Endothelial cell of umbilical vein (primary cell): ENCODE measurements around the gene FYCO1. TPM values are rescaled to one million over a fixed set of nuclear protein-coding genes. Genes with fewer than 3 reads are reported as not detected.

Experiments
- BruUV-seq: library from RNA; stranded (reverse); fragments of 400-500 nt; replicated peaks from 2 replicates; lab custom pipeline; 2021; lab: Mats Ljungman, UMichigan
- CTCF ChIA-PET: fragments of 300-600, 350-600 bp; sonication (Branson Sonifier 250); formaldehyde crosslinking; loops from one replicate; lab custom pipeline; 2021; ENCODE audit warnings: antibody characterized with exemption, inconsistent platforms; lab: Charles Lee
- POLR2A ChIA-PET: fragments of 300-600, 350-600 bp; sonication (Branson Sonifier 250); formaldehyde crosslinking; loops from one replicate; lab custom pipeline; 2021; ENCODE audit warnings: antibody characterized with exemption, inconsistent platforms; lab: Charles Lee
- DNase-seq: peaks from one replicate; pipeline ENCODE4 v3.0.0-alpha.2; 2011; ENCODE audit warnings: low read depth, low spot score
- FAIRE-seq: peaks from 2 replicates; lab custom pipeline; 2011; peaks lifted over from hg19 to GRCh38; lab: Jason Lieb, UNC
- H2AFZ ChIP-seq: 2 replicates; pipeline ENCODE4 v1.6.0; 2012; ENCODE audit warnings: low read depth, low read length, control low read depth, inconsistent platforms
- H3K27ac ChIP-seq: 2 replicates; pipeline ENCODE4 v1.5.1; 2011; ENCODE audit warnings: low read depth, mild to moderate bottlenecking, control low read depth, low read length, moderate library complexity; ENCODE audit not compliant: insufficient read depth
- H3K27me3 ChIP-seq, 2 experiments: 2 replicates each; pipeline versions ENCODE4 v1.6.0 to v1.6.1; 2011; ENCODE audit warnings: low read length in 2 of 2, mixed read lengths in 1 of 2; ENCODE audit not compliant: control insufficient read depth in 2 of 2, insufficient read depth in 2 of 2
- H3K36me3 ChIP-seq, 2 experiments: 2 replicates in 1 of 2; 3 replicates in 1 of 2; pipeline ENCODE4 v1.5.1; 2011; ENCODE audit warnings: low read length in 2 of 2, mild to moderate bottlenecking in 1 of 2, moderate library complexity in 1 of 2; ENCODE audit not compliant: control insufficient read depth in 2 of 2, insufficient read depth in 2 of 2; ENCODE audit errors: extremely low read depth in 1 of 2
- H3K4me1 ChIP-seq: 3 replicates; pipeline ENCODE4 v1.5.1; 2011; ENCODE audit warnings: mild to moderate bottlenecking, low read length; ENCODE audit not compliant: control insufficient read depth, insufficient read depth; ENCODE audit errors: extremely low read depth
- H3K4me2 ChIP-seq: 2 replicates; pipeline ENCODE4 v1.6.1; 2011; ENCODE audit warnings: low read length, control low read depth, mixed read lengths; ENCODE audit not compliant: insufficient read depth
- H3K4me3 ChIP-seq, 3 experiments: fragments of 200-600 bp in 1 of 3; sonication (generic), shearing (Covaris generic) in 1 of 3; replicated peaks in 1 of 3; 2 replicates each; pipeline ENCODE4 v1.5.1; 2011 to 2016; ENCODE audit warnings: control low read depth in 3 of 3, low read length in 3 of 3, mild to moderate bottlenecking in 2 of 3, inconsistent platforms in 1 of 3, low read depth in 1 of 3, moderate library complexity in 1 of 3; ENCODE audit not compliant: insufficient read depth in 1 of 3
- H3K79me2 ChIP-seq: 2 replicates; pipeline ENCODE4 v1.6.0; 2012; ENCODE audit warnings: low read length, inconsistent platforms; ENCODE audit not compliant: control insufficient read depth, insufficient read depth
- H3K9ac ChIP-seq: replicated peaks from 2 replicates; pipeline ENCODE3; 2011; ENCODE audit warnings: low read length, control low read depth; ENCODE audit not compliant: insufficient read depth; ENCODE audit errors: extremely low read depth
- H3K9me1 ChIP-seq: replicated peaks from 3 replicates; pipeline ENCODE4 v1.6.0; 2011; ENCODE audit warnings: mild to moderate bottlenecking, low read length; ENCODE audit not compliant: control insufficient read depth, insufficient read depth; ENCODE audit errors: extremely low read depth
- H3K9me3 ChIP-seq: replicated peaks from 2 replicates; pipeline ENCODE4 v1.5.1; 2012; ENCODE audit warnings: low read length, inconsistent platforms; ENCODE audit not compliant: control insufficient read depth, insufficient read depth
- H4K20me1 ChIP-seq: replicated peaks from 2 replicates; pipeline ENCODE3; 2011; ENCODE audit warnings: mild to moderate bottlenecking, low read length; ENCODE audit not compliant: control insufficient read depth, insufficient read depth; ENCODE audit errors: extremely low read depth
- EZH2 ChIP-seq: IDR thresholded peaks from 2 replicates; pipeline ENCODE4 v1.6.1; 2012; ENCODE audit warnings: borderline replicate concordance, low read depth, mild to moderate bottlenecking, moderate library complexity, low read length, inconsistent platforms; ENCODE audit not compliant: severe bottlenecking
- FOS ChIP-seq: IDR thresholded peaks from 2 replicates; pipeline ENCODE4 v1.6.1; 2011; ENCODE audit warnings: mild to moderate bottlenecking, low read length, moderate library complexity, borderline replicate concordance; ENCODE audit not compliant: insufficient read depth
- GATA2 ChIP-seq: IDR thresholded peaks from 2 replicates; pipeline ENCODE4 v1.7.0; 2011; ENCODE audit warnings: low read depth, mild to moderate bottlenecking, moderate library complexity, mixed read lengths, low read length; ENCODE audit not compliant: insufficient read length, insufficient read depth
- JUN ChIP-seq: IDR thresholded peaks from 2 replicates; pipeline ENCODE4 v1.6.1; 2011; ENCODE audit warnings: borderline replicate concordance, low read depth; ENCODE audit not compliant: insufficient read length, insufficient read depth
- MAX ChIP-seq: IDR thresholded peaks from 2 replicates; pipeline ENCODE4 v1.6.1; 2011; ENCODE audit not compliant: insufficient read depth, insufficient read length
- MYC ChIP-seq: IDR thresholded peaks from one replicate; pipeline ENCODE4 v1.6.1; 2011; ENCODE audit warnings: mild to moderate bottlenecking, low read depth, low read length
- POLR2A ChIP-seq: IDR thresholded peaks from 2 replicates; pipeline ENCODE4 v1.6.1; 2012; ENCODE audit warnings: low read depth, mild to moderate bottlenecking, control low read depth, low read length
- dilution Hi-C: fragments of 300-500 bp; cut with MboI; formaldehyde crosslinking; loops from one replicate; pipeline ENCODE4 v1.15.0; 2019; ENCODE audit warnings: low sequenced_read_pairs; ENCODE audit not compliant: extremely low pct_ligation_motif_present
- intact Hi-C: fragments of 100-400 bp; cut with micrococcal nuclease; formaldehyde crosslinking; loops from one replicate; pipeline ENCODE4 v1.10.0; 2022
- polyA plus RNA-seq, 4 experiments: library from polyadenylated mRNA; depleted of rRNA in 3 of 4; stranded (reverse) in 3 of 4; unstranded in 1 of 4; fragments of >200 nt; gene quantifications; 2 replicates each; pipeline versions ENCODE4 v1.2.1 to v1.2.3, GENCODE V29; 2011 to 2012; ENCODE audit warnings: missing spikeins in 1 of 4
- total RNA-seq: library from RNA; stranded (reverse); gene quantifications from 2 replicates; pipeline ENCODE4 v1.2.3, GENCODE V29; 2021
- TF ChIP-seq, protein P1 (sequence below), 2 donors: IDR thresholded peaks; 1 replicate in 1 of 2; 2 replicates in 1 of 2; pipeline ENCODE4 v1.5.1; 2011; ENCODE audit warnings: low read length in 2 of 2, mild to moderate bottlenecking in 2 of 2, moderate library complexity in 2 of 2, control low read depth in 1 of 2, inconsistent platforms in 1 of 2, low read depth in 1 of 2; ENCODE audit not compliant: insufficient read depth in 1 of 2; ENCODE audit errors: extremely low read depth in 1 of 2

The FYCO1 gene
- total and polyA plus RNA-seq, 2 donors (not counting 3 experiments of a cell fraction or from before 2014, with no cell fraction given): 13.9 to 20.8 TPM

DNA sequence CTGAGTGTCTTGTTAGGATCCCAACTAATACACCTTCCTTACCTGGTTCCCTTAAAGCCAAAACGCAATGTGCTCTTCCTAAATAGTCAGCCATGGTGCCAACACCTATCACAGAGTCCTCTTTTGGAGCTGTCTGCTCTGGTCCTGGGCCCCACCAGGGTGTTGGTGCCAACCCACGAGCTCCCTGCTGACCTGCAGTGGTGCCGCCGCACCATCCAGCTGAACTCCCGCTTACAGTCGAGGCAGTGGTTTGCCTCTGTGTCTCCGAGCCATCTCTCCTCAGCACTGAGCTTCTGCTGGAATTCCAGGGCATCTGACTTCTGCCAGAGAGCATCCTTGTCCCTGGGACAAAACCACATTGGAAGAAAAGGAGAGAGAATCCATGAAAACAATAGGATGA is 36.4 kb downstream of the FYCO1 start:
- no peaks in the 10 kb centered on the region for H3K9me3 ChIP-seq
- DNase-seq: no peak
- H4K20me1 ChIP-seq: no peaks in the 10 kb centered on the region
- H3K27ac ChIP-seq: no peak overlapping the region
- no peaks in the 10 kb centered on the region for H3K79me2 ChIP-seq
- intact Hi-C loops (no loop called here), dilution Hi-C loops (no loop called here)
- no peak for FAIRE-seq
- no peak overlapping the region for H3K4me2 ChIP-seq
- no peaks in the 10 kb centered on the region for H3K9me1 ChIP-seq
- no peak overlapping the region for H3K9ac ChIP-seq
- ChIA-PET CTCF (interaction anchor here (0.9 kb wide), 1 partner anchor 20 kb away, joined by 3 read pairs; no protein-coding TSS in a partner anchor), POLR2A (interaction anchor here (0.5 kb wide), 1 partner anchor 996 kb away, joined by 3 read pairs; no protein-coding TSS in a partner anchor)
- BruUV-seq: no TSS peak
- no peak overlapping the region for H3K4me3 ChIP-seq
- no peaks in the 10 kb centered on the region for H3K27me3 ChIP-seq
- no peak overlapping the region for H2AFZ ChIP-seq
- no peaks in the 10 kb centered on the region for H3K4me1 ChIP-seq
- H3K36me3 ChIP-seq: peaks cover 25 to 51% of the 10 kb centered on the region in 2 experiments
- TF ChIP-seq FOS (no peak), EZH2 (no peak), JUN (no peak), POLR2A (no peak)

- POLR2A ChIA-PET: no interaction called here
- no peaks in the 10 kb centered on the region for H3K27me3 ChIP-seq
- H4K20me1 ChIP-seq: no peaks in the 10 kb centered on the region
- H3K4me2 ChIP-seq: no peak overlapping the region
- no peak overlapping the region for H2AFZ ChIP-seq
- CTCF ChIA-PET: no interaction called here
- H3K9me3 ChIP-seq: no peaks in the 10 kb centered on the region
- H3K79me2 ChIP-seq: no peaks in the 10 kb centered on the region
- H3K4me3 ChIP-seq: no peak overlapping the region
- TF ChIP-seq MYC (no peak), MAX (no peak), JUN (no peak), EZH2 (no peak), POLR2A (no peak), GATA2 (no peak)
- TF ChIP-seq, protein P1, sequence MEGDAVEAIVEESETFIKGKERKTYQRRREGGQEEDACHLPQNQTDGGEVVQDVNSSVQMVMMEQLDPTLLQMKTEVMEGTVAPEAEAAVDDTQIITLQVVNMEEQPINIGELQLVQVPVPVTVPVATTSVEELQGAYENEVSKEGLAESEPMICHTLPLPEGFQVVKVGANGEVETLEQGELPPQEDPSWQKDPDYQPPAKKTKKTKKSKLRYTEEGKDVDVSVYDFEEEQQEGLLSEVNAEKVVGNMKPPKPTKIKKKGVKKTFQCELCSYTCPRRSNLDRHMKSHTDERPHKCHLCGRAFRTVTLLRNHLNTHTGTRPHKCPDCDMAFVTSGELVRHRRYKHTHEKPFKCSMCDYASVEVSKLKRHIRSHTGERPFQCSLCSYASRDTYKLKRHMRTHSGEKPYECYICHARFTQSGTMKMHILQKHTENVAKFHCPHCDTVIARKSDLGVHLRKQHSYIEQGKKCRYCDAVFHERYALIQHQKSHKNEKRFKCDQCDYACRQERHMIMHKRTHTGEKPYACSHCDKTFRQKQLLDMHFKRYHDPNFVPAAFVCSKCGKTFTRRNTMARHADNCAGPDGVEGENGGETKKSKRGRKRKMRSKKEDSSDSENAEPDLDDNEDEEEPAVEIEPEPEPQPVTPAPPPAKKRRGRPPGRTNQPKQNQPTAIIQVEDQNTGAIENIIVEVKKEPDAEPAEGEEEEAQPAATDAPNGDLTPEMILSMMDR (IDR thresholded peaks at IDR 0.05; ENCODE audit: extremely low read depth in 1 of 2, insufficient read depth in 1 of 2, low read depth in 1 of 2, low read length in 2 of 2): no peak
- peaks cover 25 to 53% of the 10 kb centered on the region in 2 experiments for H3K36me3 ChIP-seq
- FAIRE-seq (no peak), DNase-seq (no peak)
- no TSS peak for BruUV-seq
- H3K9me1 ChIP-seq: no peaks in the 10 kb centered on the region
- no peak overlapping the region for H3K9ac ChIP-seq
- intact Hi-C loops: no loop called here
- no peaks in the 10 kb centered on the region for H3K4me1 ChIP-seq
- H3K27ac ChIP-seq: no peak overlapping the region
- dilution Hi-C loops: no loop called here
Observed at GRCh38 chr3:45958321-45958791, 37.3 kb downstream of the FYCO1 start.
